ENCODE measurements around the gene PTPRE. TPM values are rescaled to one million over a fixed set of nuclear protein-coding genes. Genes with fewer than 3 reads are reported as not detected.

The PTPRE gene
- polyA plus RNA-seq, 1 donor (not counting 4 experiments of a cell fraction or from before 2014, with no cell fraction given) = 15.1 TPM

- DNase-seq (ENCODE audit: low read depth, low spot score) = no peak
- Histone ChIP-seq H3K4me2 (ENCODE audit: control insufficient read depth, extremely low read depth, insufficient read depth, low read depth, low read length) (no peak overlapping the region), H3K36me3 (ENCODE audit: control insufficient read depth in 2 of 2, extremely low read depth in 1 of 2, insufficient read depth in 2 of 2, low read length in 2 of 2) (no peaks in the 10 kb centered on the region), H4K20me1 (ENCODE audit: control insufficient read depth, extremely low read depth, insufficient read depth, low read length) (no peaks in the 10 kb centered on the region), H3K4me3 (ENCODE audit: control insufficient read depth in 2 of 3, extremely low read depth in 1 of 3, insufficient read depth in 2 of 3, low read depth in 1 of 3, low read length in 3 of 3) (no peak overlapping the region), H3K9me1 (ENCODE audit: control insufficient read depth, extremely low read depth, insufficient read depth, low read length) (peaks cover 4% of the 10 kb centered on the region), H3K9me3 (ENCODE audit: control insufficient read depth, low read depth, low read length) (peaks cover 6% of the 10 kb centered on the region), H3K4me1 (ENCODE audit: control insufficient read depth, extremely low read depth, insufficient read depth, low read length) (peaks cover 4% of the 10 kb centered on the region), H3K79me2 (ENCODE audit: control insufficient read depth, insufficient read depth, low read length) (no peaks in the 10 kb centered on the region), H3K9ac (ENCODE audit: control insufficient read depth, extremely low read depth, insufficient read depth, low read length) (no peak overlapping the region), H2AFZ (ENCODE audit: control insufficient read depth, low read length) (no peak overlapping the region), H3K27ac (ENCODE audit: control insufficient read depth, insufficient read depth, low read length) (no peak overlapping the region), H3K27me3 (ENCODE audit: control insufficient read depth, extremely low read depth, insufficient read depth, low read length) (no peaks in the 10 kb centered on the region)
- no peak for FAIRE-seq
- dilution Hi-C loops (cut with MboI; ENCODE audit: extremely low pct_ligation_motif_present, low sequenced_read_pairs) = no loop called here
- TF ChIP-seq EZH2 (IDR thresholded peaks at IDR 0.05; ENCODE audit: low read length) = no peak
- no peak for TF ChIP-seq CTCF (optimal IDR thresholded peaks at IDR 0.05 in 1 of 3, IDR thresholded peaks at IDR 0.05 in 1 of 3, conservative IDR thresholded peaks at IDR 0.05 in 1 of 3; ENCODE audit: extremely low read depth in 1 of 3, insufficient read depth in 2 of 3, low read length in 3 of 3)
Observed at GRCh38 chr10:127935071-127935561, 28.2 kb downstream of the PTPRE start.

GRCh38 chr10:127937069-127937468 lies 30.2 kb downstream of the PTPRE start:
- Histone ChIP-seq H3K27me3 (ENCODE audit: control insufficient read depth, extremely low read depth, insufficient read depth, low read length) (no peaks in the 10 kb centered on the region), H2AFZ (ENCODE audit: control insufficient read depth, low read length) (no peak overlapping the region), H3K4me3 (ENCODE audit: control insufficient read depth in 2 of 3, extremely low read depth in 1 of 3, insufficient read depth in 2 of 3, low read depth in 1 of 3, low read length in 3 of 3) (no peak overlapping the region), H3K4me2 (ENCODE audit: control insufficient read depth, extremely low read depth, insufficient read depth, low read depth, low read length) (no peak overlapping the region), H4K20me1 (ENCODE audit: control insufficient read depth, extremely low read depth, insufficient read depth, low read length) (no peaks in the 10 kb centered on the region), H3K9ac (ENCODE audit: control insufficient read depth, extremely low read depth, insufficient read depth, low read length) (no peak overlapping the region), H3K27ac (ENCODE audit: control insufficient read depth, insufficient read depth, low read length) (no peak overlapping the region), H3K36me3 (ENCODE audit: control insufficient read depth in 2 of 2, extremely low read depth in 1 of 2, insufficient read depth in 2 of 2, low read length in 2 of 2) (no peaks in the 10 kb centered on the region), H3K9me3 (ENCODE audit: control insufficient read depth, low read depth, low read length) (peaks cover 10% of the 10 kb centered on the region), H3K79me2 (ENCODE audit: control insufficient read depth, insufficient read depth, low read length) (no peaks in the 10 kb centered on the region), H3K9me1 (ENCODE audit: control insufficient read depth, extremely low read depth, insufficient read depth, low read length) (peaks cover 4% of the 10 kb centered on the region), H3K4me1 (ENCODE audit: control insufficient read depth, extremely low read depth, insufficient read depth, low read length) (peaks cover 4% of the 10 kb centered on the region)
- TF ChIP-seq CTCF (optimal IDR thresholded peaks at IDR 0.05 in 1 of 3, IDR thresholded peaks at IDR 0.05 in 1 of 3, conservative IDR thresholded peaks at IDR 0.05 in 1 of 3; ENCODE audit: extremely low read depth in 1 of 3, insufficient read depth in 2 of 3, low read length in 3 of 3) = no peak
- TF ChIP-seq EZH2 (IDR thresholded peaks at IDR 0.05; ENCODE audit: low read length) = no peak
- dilution Hi-C loops (cut with MboI; ENCODE audit: extremely low pct_ligation_motif_present, low sequenced_read_pairs) = no loop called here
- FAIRE-seq (peak; percentile 44), DNase-seq (ENCODE audit: low read depth, low spot score) (no peak)

All from keratinocyte (primary cell).